MCF 10A (cell line): ENCODE measurements around the gene KLHL3. TPM values are rescaled to one million over a fixed set of nuclear protein-coding genes. Genes with fewer than 3 reads are reported as not detected.
A peak's percentile ranks its signal among the peaks of the same experiment; 100 is the strongest.

Source experiments
- BruUV-seq: library from RNA; stranded (reverse); fragments of 400-500 nt; replicated peaks from 2 replicates; lab custom pipeline; 2021; lab: Mats Ljungman, UMichigan
- CTCF ChIA-PET: fragments of 300-600 bp; sonication (Branson Sonifier 250); formaldehyde crosslinking; extraction: SDS; loops from one replicate; lab custom pipeline; 2021; ENCODE audit warnings: antibody characterized with exemption, inconsistent platforms; lab: Yijun Ruan, JAX
- POLR2A ChIA-PET: fragments of 300-600, 350-650 bp; sonication (Branson Sonifier 250); formaldehyde crosslinking; extraction: SDS; loops from one replicate; lab custom pipeline; 2020; ENCODE audit warnings: antibody characterized with exemption, inconsistent platforms; lab: Yijun Ruan, JAX
- DNase-seq: peaks from one replicate; pipeline ENCODE4 v3.0.0-alpha.2; 2018; ENCODE audit not compliant: unreplicated experiment
- H3K27ac Mint-ChIP-seq: one replicate; pipeline ENCODE4 v1.8.0; 2022; ENCODE audit warnings: mild to moderate bottlenecking, low read depth, mixed read lengths; ENCODE audit not compliant: unreplicated experiment
- H3K27me3 Mint-ChIP-seq: one replicate; pipeline ENCODE4 v1.8.0; 2022; ENCODE audit warnings: mixed read lengths; ENCODE audit not compliant: insufficient read depth, unreplicated experiment
- H3K36me3 Mint-ChIP-seq: one replicate; pipeline ENCODE4 v1.8.0; 2022; ENCODE audit warnings: mild to moderate bottlenecking, moderate library complexity, mixed read lengths; ENCODE audit not compliant: insufficient read depth, unreplicated experiment
- H3K4me1 Mint-ChIP-seq: one replicate; pipeline ENCODE4 v1.8.0; 2022; ENCODE audit warnings: mixed read lengths; ENCODE audit not compliant: insufficient read depth, unreplicated experiment
- H3K4me3 Mint-ChIP-seq: one replicate; pipeline ENCODE4 v1.8.0; 2022; ENCODE audit warnings: mild to moderate bottlenecking, moderate library complexity, mixed read lengths; ENCODE audit not compliant: unreplicated experiment
- H3K9me3 Mint-ChIP-seq: one replicate; pipeline ENCODE4 v1.8.0; 2022; ENCODE audit warnings: mixed read lengths; ENCODE audit not compliant: unreplicated experiment
- CTCF ChIP-seq: fragments of 200-600 bp; IDR thresholded peaks from one replicate; pipeline ENCODE4 v1.8.0; 2022; ENCODE audit warnings: antibody characterized with exemption, mild to moderate bottlenecking; ENCODE audit not compliant: unreplicated experiment
- intact Hi-C: fragments of 100-400 bp; cut with micrococcal nuclease; formaldehyde crosslinking; loops from 2 replicates; pipeline ENCODE4 v1.14.1; 2022
- total RNA-seq: library from RNA; stranded (reverse); gene quantifications from 2 replicates; pipeline ENCODE4 v1.2.3, GENCODE V29; 2022

Gene KLHL3
- total RNA-seq, 1 experiment from 2014 or later: 0.49 TPM

- BruUV-seq: TSS peak; percentile 80
- H3K4me1 Mint-ChIP-seq: peaks cover 28% of the 10 kb centered on the region
- H3K27me3 Mint-ChIP-seq: no peaks in the 10 kb centered on the region
- POLR2A ChIA-PET: interaction anchor here (0.6 to 4.3 kb wide), 17 partner anchors 21 to 1728 kb away, joined by 3 to 53 read pairs (median 3); partner anchors contain the start of gene FAM13B
- peak overlapping the region; percentile 87 for H3K4me3 Mint-ChIP-seq
- no peak for TF ChIP-seq CTCF
- H3K9me3 Mint-ChIP-seq: no peaks in the 10 kb centered on the region
- peaks cover 33% of the 10 kb centered on the region for H3K36me3 Mint-ChIP-seq
- DNase-seq: no peak
- intact Hi-C loops: loop anchor here (5.0 kb wide), 2 partner anchors 277 to 582 kb away; partner anchors contain the start of genes FAM13B and FAM53C
- CTCF ChIA-PET: interaction anchor here (0.9 to 3.9 kb wide), 6 partner anchors 13 to 314 kb away, joined by 3 to 35 read pairs (median 5); no protein-coding TSS in a partner anchor
- H3K27ac Mint-ChIP-seq: peak overlapping the region; percentile 99
These were observed 19.3 kb upstream of the KLHL3 start for GRCh38 chr5:137754961-137755762.

GRCh38 chr5:137754188-137754960 lies 18.5 kb upstream of the KLHL3 start, which contains the start of gene HNRNPA0:
TSS of gene HNRNPA0 (minus strand) at chr5:137754363. CDS start at chr5:137754066, 297 bp downstream.
- no peak for TF ChIP-seq CTCF
- peak; percentile 98 for DNase-seq
- Mint-ChIP-seq H3K4me3 (peak within 1 kb of the TSS; percentile 87), H3K4me1 (peaks cover 28% of the 10 kb centered on the region), H3K36me3 (peaks cover 33% of the 10 kb centered on the region), H3K9me3 (no peaks in the 10 kb centered on the region), H3K27me3 (no peaks in the 10 kb centered on the region), H3K27ac (peak within 1 kb of the TSS; percentile 99)
- POLR2A ChIA-PET: interaction anchor here (0.5 to 4.3 kb wide), 36 partner anchors 9 to 1727 kb away, joined by 3 to 53 read pairs (median 4); partner anchors contain the start of genes BRD8, FAM13B and NME5
- intact Hi-C loops: loop anchor here (5.0 kb wide), 2 partner anchors 278 to 583 kb away; partner anchors contain the start of genes FAM13B and FAM53C
- CTCF ChIA-PET: interaction anchor here (0.6 to 3.9 kb wide), 13 partner anchors 12 to 282 kb away, joined by 3 to 35 read pairs (median 6); no protein-coding TSS in a partner anchor
- BruUV-seq: no TSS peak

- intact Hi-C loops: loop anchor here (5.0 kb wide), 2 partner anchors 279 to 584 kb away; partner anchors contain the start of genes FAM13B and FAM53C
- POLR2A ChIA-PET: interaction anchor here (0.6 to 4.3 kb wide), 26 partner anchors 8 to 1803 kb away, joined by 3 to 53 read pairs (median 4); partner anchors contain the start of genes BRD8, FAM13B and NME5
- no peak for TF ChIP-seq CTCF
- CTCF ChIA-PET: interaction anchor here (0.6 to 2.2 kb wide), 17 partner anchors 8 to 424 kb away, joined by 3 to 31 read pairs (median 4); no protein-coding TSS in a partner anchor
- no peak for DNase-seq
- H3K4me3 Mint-ChIP-seq: peak overlapping the region; percentile 87
- peaks cover 23% of the 10 kb centered on the region for H3K4me1 Mint-ChIP-seq
- no peaks in the 10 kb centered on the region for H3K9me3 Mint-ChIP-seq
- H3K36me3 Mint-ChIP-seq: peaks cover 37% of the 10 kb centered on the region
- H3K27me3 Mint-ChIP-seq: no peaks in the 10 kb centered on the region
- TSS peak; percentile 74 for BruUV-seq
- H3K27ac Mint-ChIP-seq: peak overlapping the region; percentile 99
These were observed 17.9 kb upstream of the KLHL3 start for GRCh38 chr5:137753691-137754187.
